OCI-LY3 (cell line): ENCODE results near the gene PLCB1.

Source experiments
- CTCF ChIP-seq: fragments of 200-600, 300-600 bp; sonication (generic); IDR thresholded peaks from 2 replicates; pipeline ENCODE4 v1.5.1; 2014; ENCODE audit warnings: antibody characterized with exemption, low read length, low read depth
- EZH2phosphoT487 ChIP-seq: fragments of 200-600 bp; shearing (Covaris generic); IDR thresholded peaks from 2 replicates; pipeline ENCODE4 v1.6.1; 2018; ENCODE audit warnings: antibody characterized with exemption, mixed run types, low read depth

GRCh38 chr20:8509809-8510208, 377.7 kb downstream of the PLCB1 start:
- TF ChIP-seq CTCF (no peak), EZH2phosphoT487 (no peak)
